Caco-2 (cell line): ENCODE results near the gene UPK1A. TPM values are rescaled to one million over a fixed set of nuclear protein-coding genes. Genes with fewer than 3 reads are reported as not detected.
"Not testable (repeated sequence)": the region's sequence is repeated elsewhere in the genome, so short reads cannot be mapped to it uniquely, and the experiment has no call there.

ENCODE experiments used
- BruUV-seq: library from RNA; stranded (reverse); fragments of 400-500 nt; replicated peaks from 2 replicates; lab custom pipeline; 2021; lab: Mats Ljungman, UMichigan
- CTCF ChIA-PET: fragments of 300-600 bp; sonication (Branson Sonifier 250); formaldehyde crosslinking; loops from one replicate; lab custom pipeline; 2022; ENCODE audit warnings: antibody characterized with exemption; lab: Charles Lee
- POLR2A ChIA-PET: fragments of 300-600 bp; sonication (Branson Sonifier 250); formaldehyde crosslinking; loops from one replicate; lab custom pipeline; 2022; ENCODE audit warnings: antibody characterized with exemption; lab: Charles Lee
- DNase-seq, 2 experiments: peaks; one replicate each; pipeline versions ENCODE4 v3.0.0 to v3.0.0-alpha.2; 2020 to 2022
- H3K27me3 ChIP-seq: replicated peaks from 2 replicates; pipeline ENCODE4 v1.6.0; 2011; ENCODE audit warnings: low read length; ENCODE audit not compliant: control insufficient read depth, insufficient read depth
- H3K36me3 ChIP-seq: 2 replicates; pipeline ENCODE4 v1.5.1; 2011; ENCODE audit warnings: low read length; ENCODE audit not compliant: control insufficient read depth, insufficient read depth
- H3K4me1 ChIP-seq: fragments of 250-450 bp; sonication (Bioruptor Pico); 2 replicates; pipeline ENCODE4 v1.5.1; 2020; ENCODE audit warnings: mild to moderate bottlenecking
- H3K4me3 ChIP-seq: 2 replicates; pipeline ENCODE4 v1.5.1; 2011; ENCODE audit warnings: low read depth, mild to moderate bottlenecking, control low read depth, low read length
- H3K9me3 ChIP-seq: fragments of 250-450 bp; sonication (Bioruptor Pico); 2 replicates; pipeline ENCODE4 v1.5.1; 2020; ENCODE audit warnings: mild to moderate bottlenecking, moderate library complexity
- H3K27ac Mint-ChIP-seq: one replicate; pipeline ENCODE4 v1.8.0; 2022; ENCODE audit warnings: mixed read lengths; ENCODE audit not compliant: unreplicated experiment
- H3K27me3 Mint-ChIP-seq: one replicate; pipeline ENCODE4 v1.8.0; 2022; ENCODE audit warnings: mixed read lengths; ENCODE audit not compliant: insufficient read depth, unreplicated experiment
- H3K36me3 Mint-ChIP-seq: one replicate; pipeline ENCODE4 v1.8.0; 2022; ENCODE audit warnings: mild to moderate bottlenecking, mixed read lengths; ENCODE audit not compliant: insufficient read depth, unreplicated experiment
- H3K4me1 Mint-ChIP-seq: one replicate; pipeline ENCODE4 v1.8.0; 2022; ENCODE audit warnings: low read depth, mixed read lengths; ENCODE audit not compliant: unreplicated experiment
- H3K4me3 Mint-ChIP-seq: one replicate; pipeline ENCODE4 v1.8.0; 2022; ENCODE audit warnings: mild to moderate bottlenecking, moderate library complexity, mixed read lengths; ENCODE audit not compliant: unreplicated experiment
- H3K9me3 Mint-ChIP-seq: one replicate; pipeline ENCODE4 v1.8.0; 2022; ENCODE audit warnings: mixed read lengths; ENCODE audit not compliant: unreplicated experiment
- CTCF ChIP-seq, 2 experiments: fragments of 200-600 bp in 1 of 2; IDR thresholded peaks; 1 replicate in 1 of 2; 2 replicates in 1 of 2; pipeline versions ENCODE4 v1.5.1 to v1.8.0; 2011 to 2022; ENCODE audit warnings: antibody characterized with exemption in 1 of 2, control low read depth in 1 of 2, inconsistent platforms in 1 of 2, low read depth in 1 of 2, low read length in 1 of 2, mild to moderate bottlenecking in 1 of 2, moderate library complexity in 1 of 2; ENCODE audit not compliant: insufficient read depth in 1 of 2, severe bottlenecking in 1 of 2, unreplicated experiment in 1 of 2
- intact Hi-C: fragments of 100-400 bp; cut with micrococcal nuclease; formaldehyde crosslinking; loops from one replicate; pipeline ENCODE4 v1.10.0; 2022; ENCODE audit not compliant: unreplicated experiment
- total RNA-seq: library from RNA; stranded (reverse); gene quantifications from 2 replicates; pipeline ENCODE4 v1.2.3, GENCODE V29; 2022

UPK1A gene
- total RNA-seq, 1 experiment from 2014 or later, result not detected

GRCh38 chr19:35723671-35724070 lies 57.4 kb downstream of the UPK1A start:
- Histone ChIP-seq H3K36me3 (peaks cover 5% of the 10 kb centered on the region), H3K4me3 (no peak overlapping the region), H3K4me1 (no peaks in the 10 kb centered on the region), H3K27me3 (no peaks in the 10 kb centered on the region), H3K9me3 (no peaks in the 10 kb centered on the region)
- intact Hi-C loops, result no loop called here
- Mint-ChIP-seq H3K4me3 (no peak overlapping the region), H3K27ac (no peak overlapping the region), H3K27me3 (no peaks in the 10 kb centered on the region), H3K4me1 (peaks cover 7% of the 10 kb centered on the region), H3K36me3 (peaks cover 86% of the 10 kb centered on the region), H3K9me3 (no peaks in the 10 kb centered on the region)
- DNase-seq, result no peak
- TF ChIP-seq CTCF (IDR thresholded peaks at IDR 0.05; ENCODE audit: insufficient read depth in 1 of 2, low read depth in 1 of 2, low read length in 1 of 2, severe bottlenecking in 1 of 2, unreplicated experiment in 1 of 2), result no peak
- CTCF ChIA-PET, result no interaction called here
- POLR2A ChIA-PET, result interaction anchor here (0.7 kb wide), 1 partner anchor 17 kb away, joined by 4 read pairs; no protein-coding TSS in a partner anchor
- BruUV-seq, result no TSS peak

DNA sequence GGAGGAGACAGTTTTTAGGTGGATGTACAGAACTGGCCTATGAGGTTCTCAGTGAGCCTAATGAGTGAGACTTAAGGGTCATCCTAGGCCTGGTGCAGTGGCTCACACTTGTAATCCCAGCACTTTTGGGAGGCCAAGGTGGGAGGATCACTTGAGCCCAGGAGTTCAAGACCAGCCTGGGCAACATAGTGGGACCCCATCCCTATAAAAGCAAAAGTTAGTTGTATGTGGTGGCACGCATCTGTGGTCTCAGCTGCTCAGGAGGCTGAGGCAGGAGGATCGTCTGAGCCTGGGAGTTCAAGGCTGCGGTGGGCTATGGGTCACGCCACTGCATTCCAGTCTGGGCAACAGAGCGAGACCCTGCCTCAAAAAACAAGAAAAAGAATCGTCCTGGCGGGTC lies 57.8 kb downstream of the UPK1A start:
- intact Hi-C loops, H3K27ac Mint-ChIP-seq, H3K36me3 ChIP-seq, H3K4me3 Mint-ChIP-seq, H3K9me3 ChIP-seq, H3K4me3 ChIP-seq, H3K4me1 Mint-ChIP-seq, H3K27me3 ChIP-seq, H3K27me3 Mint-ChIP-seq, DNase-seq, H3K4me1 ChIP-seq, CTCF ChIA-PET, POLR2A ChIA-PET, BruUV-seq, H3K9me3 Mint-ChIP-seq: not testable (repeated sequence)
- H3K36me3 Mint-ChIP-seq, result peaks cover 90% of the 10 kb centered on the region

DNA sequence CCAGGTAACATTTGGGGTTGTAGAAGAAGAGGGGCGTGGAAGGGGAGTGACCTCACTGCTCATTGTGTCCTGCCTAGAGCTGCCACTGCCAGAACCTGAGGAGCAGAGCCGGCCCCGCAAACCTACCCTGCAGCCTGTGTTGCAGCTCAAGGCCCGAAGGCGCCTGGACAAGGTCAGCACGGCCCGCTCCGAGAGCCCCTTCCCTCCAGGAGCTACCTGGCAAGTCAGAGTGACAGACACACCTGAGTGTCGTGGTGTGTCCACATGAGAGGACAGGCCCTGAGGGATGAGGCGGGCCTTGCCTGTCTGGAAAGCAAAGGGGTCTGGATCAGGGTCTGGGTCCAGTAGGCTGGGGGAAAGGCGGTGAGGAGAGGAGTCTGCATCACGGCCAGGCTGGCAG lies 58.2 kb downstream of the UPK1A start:
- peaks cover 1% of the 10 kb centered on the region for H3K4me1 Mint-ChIP-seq
- Histone ChIP-seq H3K27me3 (no peaks in the 10 kb centered on the region), H3K9me3 (no peaks in the 10 kb centered on the region), H3K4me1 (no peaks in the 10 kb centered on the region), H3K4me3 (no peak overlapping the region), H3K36me3 (peaks cover 6% of the 10 kb centered on the region)
- no TSS peak for BruUV-seq
- DNase-seq, result no peak
- H3K27me3 Mint-ChIP-seq, result no peaks in the 10 kb centered on the region
- intact Hi-C loops, result no loop called here
- peaks cover 94% of the 10 kb centered on the region for H3K36me3 Mint-ChIP-seq
- no peak overlapping the region for H3K27ac Mint-ChIP-seq
- TF ChIP-seq CTCF (IDR thresholded peaks at IDR 0.05; ENCODE audit: insufficient read depth in 1 of 2, low read depth in 1 of 2, low read length in 1 of 2, severe bottlenecking in 1 of 2, unreplicated experiment in 1 of 2), result no peak
- H3K9me3 Mint-ChIP-seq, result no peaks in the 10 kb centered on the region
- ChIA-PET CTCF (no interaction called here), POLR2A (no interaction called here)
- no peak overlapping the region for H3K4me3 Mint-ChIP-seq
